Gastroesophageal sphincter (tissue), 4 donors: ENCODE results near the gene PCP2. TPM values are rescaled to one million over a fixed set of nuclear protein-coding genes. Genes with fewer than 3 reads are reported as not detected.

Experiments
- ATAC-seq: fragments of 150-250 bp; one replicate; pipeline ENCODE4 v1.9.1; 2016; ENCODE audit warnings: mild to moderate bottlenecking, moderate library complexity
- H3K27ac ChIP-seq, 4 donors: fragments of 200-600 bp; sonication (generic) in 3 of 4; 1 replicate in 3 of 4; 2 replicates in 1 of 4; pipeline ENCODE4 v1.5.1; 2016 to 2019
- H3K27me3 ChIP-seq: fragments of 200-600 bp; sonication (generic); one replicate; pipeline ENCODE4 v1.5.1; 2019
- H3K36me3 ChIP-seq, 2 donors: fragments of 200-600 bp; sonication (generic); one replicate each; pipeline ENCODE4 v1.5.1; 2019; ENCODE audit warnings: control low read depth in 1 of 2
- H3K4me1 ChIP-seq, 3 donors: fragments of 200-600 bp; sonication (generic); 1 replicate in 2 of 3; 2 replicates in 1 of 3; pipeline ENCODE4 v1.5.1; 2016 to 2019; ENCODE audit warnings: control low read depth in 2 of 3
- H3K4me3 ChIP-seq, 2 donors: fragments of 200-600 bp; sonication (generic); one replicate each; pipeline ENCODE4 v1.5.1; 2019; ENCODE audit warnings: mild to moderate bottlenecking in 1 of 2, moderate library complexity in 1 of 2
- H3K9me3 ChIP-seq, 3 donors: fragments of 200-600 bp; sonication (generic); one replicate each; pipeline ENCODE4 v1.5.1; 2017 to 2019; ENCODE audit warnings: control low read depth in 2 of 3
- CTCF ChIP-seq, 4 experiments: fragments of 200-600 bp in 2 of 4; fragments of 450-650 bp in 2 of 4; sonication (generic) in 1 of 4; IDR thresholded peaks; one replicate each; pipeline ENCODE4 v1.5.1; 2017 to 2019; ENCODE audit warnings: antibody characterized with exemption in 4 of 4, mild to moderate bottlenecking in 2 of 4, moderate library complexity in 2 of 4
- EP300 ChIP-seq: sonication (generic); formaldehyde crosslinking; IDR thresholded peaks from one replicate; pipeline ENCODE4 v1.6.1; 2017; ENCODE audit warnings: antibody characterized with exemption, mild to moderate bottlenecking
- POLR2A ChIP-seq, 2 donors: fragments of 450-650 bp; IDR thresholded peaks; one replicate each; pipeline ENCODE4 v1.6.1; 2017; ENCODE audit warnings: antibody characterized with exemption in 2 of 2, mild to moderate bottlenecking in 2 of 2, moderate library complexity in 1 of 2
- POLR2AphosphoS5 ChIP-seq: sonication (generic); formaldehyde crosslinking; IDR thresholded peaks from one replicate; pipeline ENCODE4 v1.6.1; 2017; ENCODE audit warnings: antibody characterized with exemption
- WGBS, 2 donors: methylation state at CpG; one replicate each; pipeline ENCODE4 v1.1.5; 2018; ENCODE audit warnings: low coverage in 1 of 2; 5-methylcytosine and 5-hydroxymethylcytosine counted together
- total RNA-seq, 4 donors: library from RNA; depleted of rRNA; stranded (reverse); fragments of >200 nt; gene quantifications; one replicate each; pipeline ENCODE4 v1.1.0, GENCODE V29; 2016

The PCP2 gene
- total RNA-seq, 4 donors from 2014 or later: not detected

GRCh38 chr19:7614859-7615741 lies 18.4 kb downstream of the PCP2 start:
- Histone ChIP-seq H3K4me3 (no peak overlapping the region), H3K27me3 (peaks cover 6% of the 10 kb centered on the region), H3K36me3 (peaks cover 0 to 32% of the 10 kb centered on the region in 2 donors), H3K9me3 (no peaks in the 10 kb centered on the region), H3K27ac (no peak overlapping the region), H3K4me1 (no peaks in the 10 kb centered on the region)
- TF ChIP-seq EP300 (no peak), POLR2A (IDR thresholded peaks at IDR 0.05) (no peak), CTCF (IDR thresholded peaks at IDR 0.05) (no peak), POLR2AphosphoS5 (no peak)
- WGBS, 2 donors: 82 to 90% methylated on average over 16 to 19 of the region's 59 CpGs
- ATAC-seq: no peak

- peaks cover 9% of the 10 kb centered on the region for H3K27me3 ChIP-seq
- H3K4me3 ChIP-seq: no peak overlapping the region
- no peaks in the 10 kb centered on the region for H3K9me3 ChIP-seq
- ATAC-seq: no peak
- WGBS, 2 donors: 98 to 100% methylated on average over 2 to 7 of the region's 81 CpGs
- no peak overlapping the region for H3K27ac ChIP-seq
- no peak for TF ChIP-seq POLR2A (IDR thresholded peaks at IDR 0.05)
- TF ChIP-seq POLR2AphosphoS5: no peak
- no peak for TF ChIP-seq CTCF (IDR thresholded peaks at IDR 0.05)
- no peak for TF ChIP-seq EP300
- H3K4me1 ChIP-seq: no peaks in the 10 kb centered on the region
- peaks cover 0 to 6% of the 10 kb centered on the region in 2 donors for H3K36me3 ChIP-seq
These were observed 20.9 kb downstream of the PCP2 start for GRCh38 chr19:7612282-7613274.

- Histone ChIP-seq H3K9me3 (no peaks in the 10 kb centered on the region), H3K36me3 (no peaks in the 10 kb centered on the region), H3K4me1 (no peaks in the 10 kb centered on the region), H3K27ac (no peak overlapping the region), H3K4me3 (no peak overlapping the region), H3K27me3 (peaks cover 18% of the 10 kb centered on the region)
- no peak for ATAC-seq
- no CpG with 5 or more reads among the region's 41 CpGs for WGBS, 2 donors
- no peak for TF ChIP-seq CTCF (IDR thresholded peaks at IDR 0.05)
- no peak for TF ChIP-seq EP300
- no peak for TF ChIP-seq POLR2AphosphoS5
- TF ChIP-seq POLR2A (IDR thresholded peaks at IDR 0.05): no peak
These were observed 21.8 kb downstream of the PCP2 start for GRCh38 chr19:7611541-7612279.

GRCh38 chr19:7610491-7611240 lies 22.9 kb downstream of the PCP2 start:
- no peaks in the 10 kb centered on the region for H3K36me3 ChIP-seq
- H3K27ac ChIP-seq: no peak overlapping the region
- TF ChIP-seq POLR2A (IDR thresholded peaks at IDR 0.05): no peak
- no peak for TF ChIP-seq EP300
- TF ChIP-seq POLR2AphosphoS5: no peak
- TF ChIP-seq CTCF (IDR thresholded peaks at IDR 0.05): no peak
- H3K4me1 ChIP-seq: no peaks in the 10 kb centered on the region
- H3K9me3 ChIP-seq: no peaks in the 10 kb centered on the region
- peaks cover 29% of the 10 kb centered on the region for H3K27me3 ChIP-seq
- H3K4me3 ChIP-seq: no peak overlapping the region
- WGBS, 2 donors: 88% methylated on average over 5 of the region's 31 CpGs; no CpG with 5 or more reads in 1 of the 2 donors
- ATAC-seq: no peak
